Erythroblast (primary cell): ENCODE data around the gene CCDC197.

Experiments
- GATA1 ChIP-seq: IDR thresholded peaks from 2 replicates; pipeline ENCODE4 v1.6.1; 2011; ENCODE audit warnings: low read depth, mild to moderate bottlenecking, control low read depth, low read length, moderate library complexity
- POLR2A ChIP-seq: IDR thresholded peaks from 2 replicates; pipeline ENCODE4 v1.6.1; 2011; ENCODE audit warnings: mild to moderate bottlenecking, low read length

GRCh38 chr14:93950948-93951634 is 46.0 kb upstream of the CCDC197 start:
- no peak for TF ChIP-seq POLR2A
- TF ChIP-seq GATA1 = no peak
